GM12865 (cell line): Measurements from ENCODE around the gene GALNT11.

ENCODE experiments used
- DNase-seq: peaks from one replicate; pipeline ENCODE4 v3.0.0; 2010; ENCODE audit warnings: low read depth
- H3K4me3 ChIP-seq: 2 replicates; pipeline ENCODE4 v1.5.1; 2011; ENCODE audit warnings: mild to moderate bottlenecking, low read depth, low read length, control low read depth
- TF ChIP-seq, protein P1 (sequence below): IDR thresholded peaks from 2 replicates; pipeline ENCODE4 v1.5.1; 2011; ENCODE audit warnings: low read length, control low read depth, low read depth, inconsistent platforms; ENCODE audit not compliant: insufficient read depth; ENCODE audit errors: missing control alignments

The GALNT11 gene

DNA sequence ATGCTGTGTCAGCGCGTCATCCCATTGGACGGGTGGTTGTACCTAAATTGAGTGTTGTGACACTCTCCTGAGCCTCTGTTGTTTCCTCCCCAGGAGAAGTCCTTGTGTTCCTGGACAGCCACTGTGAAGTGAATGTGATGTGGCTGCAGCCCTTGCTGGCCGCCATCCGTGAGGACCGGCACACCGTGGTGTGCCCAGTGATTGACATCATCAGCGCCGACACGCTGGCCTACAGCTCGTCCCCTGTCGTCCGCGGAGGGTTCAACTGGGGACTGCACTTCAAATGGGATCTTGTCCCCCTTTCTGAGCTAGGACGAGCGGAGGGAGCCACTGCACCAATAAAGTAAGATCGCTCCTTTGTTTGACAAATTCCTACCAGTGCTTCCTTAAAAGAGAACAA lies 82.5 kb downstream of the GALNT11 start:
- DNase-seq = no peak
- H3K4me3 ChIP-seq = no peak overlapping the region
- TF ChIP-seq, protein P1, sequence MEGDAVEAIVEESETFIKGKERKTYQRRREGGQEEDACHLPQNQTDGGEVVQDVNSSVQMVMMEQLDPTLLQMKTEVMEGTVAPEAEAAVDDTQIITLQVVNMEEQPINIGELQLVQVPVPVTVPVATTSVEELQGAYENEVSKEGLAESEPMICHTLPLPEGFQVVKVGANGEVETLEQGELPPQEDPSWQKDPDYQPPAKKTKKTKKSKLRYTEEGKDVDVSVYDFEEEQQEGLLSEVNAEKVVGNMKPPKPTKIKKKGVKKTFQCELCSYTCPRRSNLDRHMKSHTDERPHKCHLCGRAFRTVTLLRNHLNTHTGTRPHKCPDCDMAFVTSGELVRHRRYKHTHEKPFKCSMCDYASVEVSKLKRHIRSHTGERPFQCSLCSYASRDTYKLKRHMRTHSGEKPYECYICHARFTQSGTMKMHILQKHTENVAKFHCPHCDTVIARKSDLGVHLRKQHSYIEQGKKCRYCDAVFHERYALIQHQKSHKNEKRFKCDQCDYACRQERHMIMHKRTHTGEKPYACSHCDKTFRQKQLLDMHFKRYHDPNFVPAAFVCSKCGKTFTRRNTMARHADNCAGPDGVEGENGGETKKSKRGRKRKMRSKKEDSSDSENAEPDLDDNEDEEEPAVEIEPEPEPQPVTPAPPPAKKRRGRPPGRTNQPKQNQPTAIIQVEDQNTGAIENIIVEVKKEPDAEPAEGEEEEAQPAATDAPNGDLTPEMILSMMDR = no peak

DNA sequence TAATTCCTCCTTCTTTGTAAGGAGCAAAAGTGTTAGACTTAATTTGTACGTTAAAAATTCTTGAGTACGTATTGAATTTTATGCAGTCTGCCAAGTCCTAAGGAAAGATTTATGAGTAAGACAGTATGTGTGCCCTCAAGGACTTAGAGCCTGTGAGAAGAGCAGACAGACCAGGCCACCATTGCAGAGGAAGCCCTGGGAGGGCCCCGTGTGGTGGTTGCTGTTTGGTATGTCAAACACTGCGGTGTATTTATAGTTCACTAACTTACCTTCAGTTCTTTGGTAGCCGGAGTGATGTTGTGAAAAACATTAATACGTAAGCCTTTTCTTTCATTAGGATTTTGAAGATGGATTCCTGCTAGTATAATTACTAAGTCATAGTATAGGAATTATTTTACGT lies 82.9 kb downstream of the GALNT11 start:
- TF ChIP-seq, protein P1 = no peak
- no peak overlapping the region for H3K4me3 ChIP-seq
- no peak for DNase-seq

DNA sequence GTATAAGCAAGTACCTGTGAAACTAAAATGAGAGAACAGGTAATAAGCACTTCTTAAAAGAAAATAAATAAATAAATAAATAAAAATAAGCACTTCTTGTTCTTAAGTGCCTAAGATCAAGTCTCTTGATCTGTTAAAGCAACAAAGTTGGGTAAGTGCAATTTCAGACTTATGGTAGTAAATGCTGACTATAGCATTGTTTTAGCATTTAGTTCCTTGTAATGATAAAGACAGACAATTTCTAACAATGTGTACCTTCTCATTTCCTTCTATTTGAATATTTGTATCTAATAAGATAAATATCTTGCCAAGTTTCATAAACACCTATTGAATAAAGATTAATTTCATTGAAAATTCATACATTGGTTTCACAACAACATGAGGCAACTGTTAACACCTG lies 87.4 kb downstream of the GALNT11 start:
- TF ChIP-seq, protein P1 = no peak
- no peak for DNase-seq
- H3K4me3 ChIP-seq = no peak overlapping the region

DNA sequence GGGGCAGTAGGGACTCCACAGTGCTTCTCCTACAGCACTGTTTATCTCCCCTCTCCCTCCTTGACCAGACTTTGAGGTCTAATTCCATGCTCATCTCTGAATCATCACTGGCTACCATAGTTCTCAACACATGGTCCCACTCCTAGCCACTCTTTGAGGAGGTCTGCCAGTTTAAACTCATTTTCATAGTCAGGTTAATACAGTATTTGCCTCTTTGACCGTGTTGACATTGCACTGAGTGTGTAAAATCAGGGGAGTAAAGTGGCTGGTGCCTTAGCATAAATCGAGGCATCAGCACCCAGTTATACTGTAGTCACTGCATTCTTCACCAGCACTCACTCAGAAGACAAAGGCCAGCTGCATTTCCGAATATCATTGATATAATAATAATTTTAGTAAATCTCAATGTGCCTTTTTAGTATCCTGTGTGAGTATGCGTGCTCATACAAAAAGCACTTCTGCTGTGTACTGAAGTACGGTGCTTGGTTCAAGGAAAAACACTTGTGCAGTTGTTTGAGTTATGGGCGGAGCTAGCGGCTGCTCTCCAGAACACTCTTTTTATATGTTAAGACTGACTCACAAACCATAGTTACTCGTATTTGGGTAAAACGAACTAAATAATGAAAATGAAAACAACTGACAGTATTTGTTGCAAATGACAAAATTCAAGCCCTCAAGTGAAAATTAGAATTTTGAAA lies 89.7 kb downstream of the GALNT11 start:
- TF ChIP-seq, protein P1 = no peak
- no peak overlapping the region for H3K4me3 ChIP-seq
- no peak for DNase-seq

DNA sequence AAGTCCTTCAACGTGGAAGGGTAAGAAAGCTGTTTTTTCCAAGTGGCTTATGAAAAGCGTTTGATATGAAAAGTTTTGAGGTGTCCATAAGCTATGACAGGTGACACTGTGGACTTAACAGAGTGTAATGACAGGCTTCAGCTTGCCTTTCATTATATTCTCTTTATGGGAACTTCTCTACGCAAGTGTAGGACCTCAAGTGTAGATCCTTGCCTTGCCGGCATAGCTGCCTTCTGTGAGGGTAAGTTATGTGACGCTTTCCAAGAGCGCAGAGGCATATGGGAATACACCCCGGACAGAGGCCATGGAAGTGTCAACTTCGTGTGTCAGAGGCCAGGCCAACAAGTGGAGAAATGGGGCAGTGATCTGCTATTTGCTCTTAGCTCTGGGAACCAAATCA lies 91.9 kb downstream of the GALNT11 start:
- no peak for DNase-seq
- no peak overlapping the region for H3K4me3 ChIP-seq
- TF ChIP-seq, protein P1 = no peak

DNA sequence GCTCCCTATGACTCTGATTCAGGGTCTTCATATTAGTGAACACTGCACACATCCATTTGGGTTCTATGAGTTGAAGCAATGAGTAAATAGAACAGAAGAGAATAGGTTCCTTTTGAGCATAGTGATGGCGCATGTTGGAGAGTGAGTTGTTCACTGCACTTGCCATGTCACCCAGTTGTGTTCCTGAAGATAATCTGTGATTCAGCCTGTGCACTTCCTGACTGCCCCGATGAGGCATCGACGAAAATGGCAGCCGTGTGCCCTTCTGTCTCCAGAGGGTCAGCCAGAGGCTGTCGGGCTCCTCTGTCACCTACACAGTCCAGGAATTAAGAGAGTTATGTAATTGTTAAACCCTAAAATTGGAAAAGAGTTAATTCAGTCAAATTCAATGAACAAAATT lies 94.7 kb downstream of the GALNT11 start:
- H3K4me3 ChIP-seq = no peak overlapping the region
- no peak for DNase-seq
- TF ChIP-seq, protein P1 = no peak

DNA sequence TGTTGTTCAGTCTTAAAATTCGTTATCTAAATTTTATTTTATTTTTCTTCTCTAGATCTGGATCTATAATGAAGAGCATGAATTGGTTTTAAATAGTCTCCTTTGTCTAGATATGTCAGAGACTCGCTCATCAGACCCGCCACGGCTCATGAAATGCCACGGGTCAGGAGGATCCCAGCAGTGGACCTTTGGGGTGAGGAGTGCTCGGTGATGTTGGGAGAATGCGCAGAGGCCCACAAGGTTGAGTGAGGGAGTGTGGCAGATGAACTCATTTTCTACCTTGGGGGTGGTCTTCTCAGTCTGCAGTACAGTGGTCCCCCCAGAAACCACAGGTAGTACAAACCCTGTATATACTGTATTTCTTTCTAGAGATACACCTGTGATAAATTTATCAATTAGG lies 95.3 kb downstream of the GALNT11 start:
- H3K4me3 ChIP-seq = no peak overlapping the region
- no peak for DNase-seq
- TF ChIP-seq, protein P1 = no peak
